HepG2 (cell line): ENCODE data around the gene HYAL2. TPM values are rescaled to one million over a fixed set of nuclear protein-coding genes. Genes with fewer than 3 reads are reported as not detected.

ENCODE experiments used
- ATF1 ChIP-seq: IDR thresholded peaks from 2 replicates; pipeline ENCODE4 v1.6.1; 2016; ENCODE audit warnings: mild to moderate bottlenecking, control low read depth
- ATF4 ChIP-seq, 2 experiments: fragments of 450-650 bp in 1 of 2; sonication (generic) in 1 of 2; formaldehyde crosslinking; IDR thresholded peaks; 2 replicates each; pipeline versions ENCODE4 v1.5.0 to v1.8.0; 2020 to 2022; ENCODE audit warnings: mild to moderate bottlenecking in 1 of 2, missing genetic modification reagents in 1 of 2
- BHLHE40 ChIP-seq: IDR thresholded peaks from 2 replicates; pipeline ENCODE4 v1.6.1; 2011; ENCODE audit warnings: low read length, improper control_type of control experiment
- ELF4 ChIP-seq: sonication (generic); formaldehyde crosslinking; IDR thresholded peaks from 2 replicates; pipeline ENCODE4 v1.5.0; 2020; ENCODE audit warnings: missing genetic modification reagents, mild to moderate bottlenecking, moderate library complexity, borderline replicate concordance
- FOXJ3 ChIP-seq: sonication (generic); formaldehyde crosslinking; IDR thresholded peaks from 2 replicates; pipeline ENCODE4 v1.4.0; 2020; ENCODE audit warnings: missing genetic modification reagents, mild to moderate bottlenecking, borderline replicate concordance
- HIVEP1 ChIP-seq: sonication (generic); formaldehyde crosslinking; IDR thresholded peaks from 2 replicates; pipeline ENCODE4 v1.4.0; 2020; ENCODE audit warnings: mild to moderate bottlenecking, missing genetic modification reagents
- HNF1A ChIP-seq, 2 experiments: sonication (generic) in 1 of 2; formaldehyde crosslinking in 1 of 2; IDR thresholded peaks; 2 replicates each; pipeline versions ENCODE4 v1.4.0 to v1.6.1; 2016 to 2020; ENCODE audit warnings: borderline replicate concordance in 1 of 2, low read depth in 1 of 2, mild to moderate bottlenecking in 1 of 2, missing genetic modification reagents in 1 of 2
- IRF9 ChIP-seq: sonication (generic); formaldehyde crosslinking; IDR thresholded peaks from 2 replicates; pipeline ENCODE4 v1.8.0; 2022; ENCODE audit warnings: missing genetic modification reagents, mild to moderate bottlenecking, borderline replicate concordance
- MIER3 ChIP-seq: IDR thresholded peaks from 2 replicates; pipeline ENCODE4 v1.6.1; 2016; ENCODE audit warnings: missing compliant biosample characterization, borderline replicate concordance
- MTF2 ChIP-seq: sonication (generic); formaldehyde crosslinking; IDR thresholded peaks from 2 replicates; pipeline ENCODE4 v1.5.0; 2020; ENCODE audit warnings: missing genetic modification reagents, borderline replicate concordance
- PRPF4 ChIP-seq: fragments of 200-400 bp; formaldehyde crosslinking; IDR thresholded peaks from 2 replicates; pipeline ENCODE4 v1.6.1; 2016; ENCODE audit warnings: low read length, low read depth; ENCODE audit not compliant: poor library complexity, severe bottlenecking
- SRSF9 ChIP-seq: fragments of 200-400 bp; formaldehyde crosslinking; IDR thresholded peaks from 2 replicates; pipeline ENCODE4 v1.6.1; 2018; ENCODE audit warnings: borderline replicate concordance, mild to moderate bottlenecking, low read depth, low read length; ENCODE audit not compliant: insufficient read depth, poor library complexity, severe bottlenecking
- STAG1 ChIP-seq: sonication (generic); formaldehyde crosslinking; IDR thresholded peaks from 2 replicates; pipeline ENCODE4 v1.4.0; 2020; ENCODE audit warnings: missing genetic modification reagents
- TSC22D2 ChIP-seq: sonication (generic); formaldehyde crosslinking; IDR thresholded peaks from 2 replicates; pipeline ENCODE4 v1.5.1; 2020; ENCODE audit warnings: missing genetic modification reagents, mild to moderate bottlenecking, borderline replicate concordance
- ZBTB7B ChIP-seq: sonication (generic); formaldehyde crosslinking; IDR thresholded peaks from 2 replicates; pipeline ENCODE4 v1.4.0; 2020; ENCODE audit warnings: missing genetic modification reagents
- ZNF275 ChIP-seq: sonication (generic); formaldehyde crosslinking; IDR thresholded peaks from 2 replicates; pipeline ENCODE4 v1.8.0; 2022; ENCODE audit warnings: missing genetic modification reagents, mild to moderate bottlenecking, inconsistent platforms, borderline replicate concordance
- ZNF431 ChIP-seq: sonication (generic); formaldehyde crosslinking; IDR thresholded peaks from 2 replicates; pipeline ENCODE4 v1.9.0; 2022; ENCODE audit warnings: missing genetic modification reagents, low read depth, mild to moderate bottlenecking, borderline replicate concordance
- ZNF546 ChIP-seq: sonication (generic); formaldehyde crosslinking; conservative IDR thresholded peaks from 2 replicates; pipeline ENCODE4 v1.8.1; 2023; ENCODE audit warnings: mild to moderate bottlenecking, missing genetic modification reagents
- ZNF550 ChIP-seq: sonication (generic); formaldehyde crosslinking; IDR thresholded peaks from 2 replicates; pipeline ENCODE4 v1.4.0; 2020; ENCODE audit warnings: mild to moderate bottlenecking, missing genetic modification reagents, borderline replicate concordance
- ZNF670 ChIP-seq: sonication (generic); formaldehyde crosslinking; IDR thresholded peaks from 2 replicates; pipeline ENCODE4 v1.8.0; 2022; ENCODE audit warnings: mild to moderate bottlenecking, missing genetic modification reagents, borderline replicate concordance
- polyA plus RNA-seq, 8 experiments: library from polyadenylated mRNA; depleted of rRNA in 3 of 8; stranded (reverse) in 7 of 8; unstranded in 1 of 8; fragments of >200 nt; fragmentation: Illumina TruSeq in 4 of 8; extraction: Trizol in 4 of 8; gene quantifications; 2 replicates each; pipeline versions ENCODE4 v1.2.1 to v1.2.3, GENCODE V29; 2011 to 2016; ENCODE audit warnings: low read depth in 4 of 8, missing spikeins in 1 of 8, mixed read lengths in 1 of 8; ENCODE audit not compliant: insufficient read depth in 1 of 8
- total RNA-seq, 5 experiments: library from RNA; depleted of rRNA; stranded (reverse); fragments of >200 nt; fragmentation: Illumina TruSeq; extraction: Trizol; gene quantifications; 2 replicates each; pipeline ENCODE4 v1.2.3, GENCODE V29; 2016; ENCODE audit warnings: low read depth in 1 of 5

HYAL2 gene
- total and polyA plus RNA-seq, 2 of the 13 experiments (the other 11 are each of a cell fraction or from before 2014, with no cell fraction given), result 76.2 to 102 TPM

GRCh38 chr3:50292159-50293078 lies 30.1 kb downstream of the HYAL2 start, which contains the start of gene IFRD2 (continued):
- TF ChIP-seq ZNF275 (CRISPR knock-in tag), result no peak
- peak; percentile 46; the same call in 1 of the 2 replicates for TF ChIP-seq BHLHE40
- TF ChIP-seq ZNF670 (CRISPR knock-in tag), result peak; percentile 88; the same call in 1 of the 2 replicates
- 0 out of 4 replicates have a peak, but pooled peaks of 1 of the 2 experiments have one; percentile 26 for TF ChIP-seq ATF4 (CRISPR knock-in tag; IDR thresholded peaks at IDR 0.05)
- TF ChIP-seq HNF1A (IDR thresholded peaks at IDR 0.05; ENCODE audit: low read depth), result no peak
- TF ChIP-seq HNF1A (CRISPR knock-in tag; IDR thresholded peaks at IDR 0.05; ENCODE audit: borderline replicate concordance), result peak; percentile 82; the same call in 1 of the 2 replicates
- no peak for TF ChIP-seq ELF4 (CRISPR knock-in tag)
- TF ChIP-seq MTF2 (CRISPR knock-in tag), result no peak
- TF ChIP-seq ATF1, result peak; percentile 90
- no peak for TF ChIP-seq STAG1 (CRISPR knock-in tag)
- TF ChIP-seq SRSF9, result no peak
- no peak for TF ChIP-seq ZNF431 (CRISPR knock-in tag)
- no peak for TF ChIP-seq FOXJ3 (CRISPR knock-in tag)
- no peak for TF ChIP-seq PRPF4
- TF ChIP-seq MIER3 (CRISPR knock-in tag), result peak; percentile 63; the same call in 1 of the 2 replicates
- TF ChIP-seq ZNF550, result no peak
- no peak for TF ChIP-seq HIVEP1
- 0 out of 2 replicates have a peak, but pooled peaks have one; percentile 19 for TF ChIP-seq TSC22D2
- TF ChIP-seq IRF9 (CRISPR knock-in tag), result peak; percentile 76; the same call in 1 of the 2 replicates
- no peak for TF ChIP-seq ZNF546
- TF ChIP-seq ZBTB7B (CRISPR knock-in tag), result peak; percentile 47; the same call in 1 of the 2 replicates
